Right lobe of liver (tissue), 4 donors: Measurements from ENCODE around the gene OTOGL.

Source experiments
- CTCF ChIP-seq, 4 donors: fragments of 200-600 bp in 3 of 4; fragments of 450-650 bp in 1 of 4; IDR thresholded peaks; one replicate each; pipeline versions ENCODE4 v1.5.1 to v1.8.0; 2016 to 2022; ENCODE audit warnings: antibody characterized with exemption in 4 of 4, mild to moderate bottlenecking in 2 of 4
- POLR2A ChIP-seq: fragments of 450-650 bp; IDR thresholded peaks from one replicate; pipeline ENCODE4 v1.6.1; 2017; ENCODE audit warnings: antibody characterized with exemption, mild to moderate bottlenecking
- donor health status: DM: no; HTN: no; CAD: no.
- donor health status: DM: no; HTN: no; CAD: no.
- donor health status: DM: no; HTN: yes; CAD: no.

GRCh38 chr12:80282761-80283160 is 183.4 kb downstream of the OTOGL start:
- TF ChIP-seq CTCF (IDR thresholded peaks at IDR 0.05) (no peak), POLR2A (no peak)
